ENCODE data around the gene SLITRK2.

SLITRK2 gene

GRCh38 chrX:145817331-145818185 is at the start of gene SLITRK2:
Gene SLITRK2 (plus strand): TSS chrX:145817829. CDS start chrX:145822426, 4,597 bp downstream.
- DNase-seq (ENCODE audit: low read depth), result no peak

- no peak for DNase-seq (ENCODE audit: low read depth)
Measured at GRCh38 chrX:145773006-145773405, 44.6 kb upstream of the SLITRK2 start.

- no peak for DNase-seq (ENCODE audit: low read depth)
Measured at GRCh38 chrX:145792281-145792680, 25.3 kb upstream of the SLITRK2 start.

- DNase-seq (ENCODE audit: low read depth), result no peak
Measured at GRCh38 chrX:145803508-145803907, 14.1 kb upstream of the SLITRK2 start.

GRCh38 chrX:145813081-145813480 is 4.5 kb upstream of the SLITRK2 start:
- no peak for DNase-seq (ENCODE audit: low read depth)

- DNase-seq (ENCODE audit: low read depth), result no peak
Measured at GRCh38 chrX:145816601-145817315, 871 bp upstream of the SLITRK2 start.

GRCh38 chrX:145818186-145819113 is 821 bp downstream of the SLITRK2 start:
- no peak for DNase-seq (ENCODE audit: low read depth)

- DNase-seq (ENCODE audit: low read depth), result no peak
Measured at GRCh38 chrX:145820825-145821224, 3.2 kb downstream of the SLITRK2 start.

GRCh38 chrX:145821291-145821897 is 3.8 kb downstream of the SLITRK2 start:
- DNase-seq (ENCODE audit: low read depth), result no peak

GRCh38 chrX:145821898-145822571 is 4.4 kb downstream of the SLITRK2 start:
- no peak for DNase-seq (ENCODE audit: low read depth)

- DNase-seq (ENCODE audit: low read depth), result no peak
Measured at GRCh38 chrX:145823132-145823531, 5.5 kb downstream of the SLITRK2 start.

GRCh38 chrX:145825896-145826295 is 8.3 kb downstream of the SLITRK2 start:
- DNase-seq (ENCODE audit: low read depth), result no peak

GRCh38 chrX:145826466-145826865 is 8.8 kb downstream of the SLITRK2 start:
- no peak for DNase-seq (ENCODE audit: low read depth)

GRCh38 chrX:145832796-145833195 is 15.2 kb downstream of the SLITRK2 start:
- no peak for DNase-seq (ENCODE audit: low read depth)

- no peak for DNase-seq (ENCODE audit: low read depth)
Measured at GRCh38 chrX:145840531-145840930, 22.9 kb downstream of the SLITRK2 start.

GRCh38 chrX:145843146-145843904 is 25.7 kb downstream of the SLITRK2 start:
- DNase-seq (ENCODE audit: low read depth), result no peak

GRCh38 chrX:145844886-145845285 is 27.3 kb downstream of the SLITRK2 start:
- no peak for DNase-seq (ENCODE audit: low read depth)

GRCh38 chrX:145848448-145848847 is 30.8 kb downstream of the SLITRK2 start:
- DNase-seq (ENCODE audit: low read depth), result no peak

- DNase-seq (ENCODE audit: low read depth), result no peak
Measured at GRCh38 chrX:145848857-145849256, 31.2 kb downstream of the SLITRK2 start.

- no peak for DNase-seq (ENCODE audit: low read depth)
Measured at GRCh38 chrX:145853181-145853580, 35.6 kb downstream of the SLITRK2 start.

Data from activated gamma-delta T cell treated with anti-CD3 and anti-CD28 coated beads, Interleukin-2, amount 50 U/mL, for 16 hours (primary cell).